ES-I3 (cell line): ENCODE results near the gene FIBIN.
"Not testable (repeated sequence)": the region's sequence is repeated elsewhere in the genome, so short reads cannot be mapped to it uniquely, and the experiment has no call there.

Experiments
- H3K36me3 ChIP-seq: 2 replicates; pipeline ENCODE4 v1.6.1; 2013; ENCODE audit warnings: mild to moderate bottlenecking, low read length, control low read depth, moderate library complexity; ENCODE audit not compliant: insufficient read depth
- H3K4me1 ChIP-seq: 2 replicates; pipeline ENCODE4 v1.6.1; 2013; ENCODE audit warnings: mild to moderate bottlenecking, control low read depth, low read length; ENCODE audit not compliant: insufficient read depth
- H3K9ac ChIP-seq: 2 replicates; pipeline ENCODE4 v1.6.1; 2013; ENCODE audit warnings: low read depth, mild to moderate bottlenecking, low read length, moderate library complexity
- H3K9me3 ChIP-seq: 2 replicates; pipeline ENCODE4 v1.6.1; 2013; ENCODE audit warnings: mild to moderate bottlenecking, low read length, moderate library complexity; ENCODE audit not compliant: control insufficient read depth, insufficient read depth

Gene FIBIN

GRCh38 chr11:26963764-26964163 is 30.1 kb upstream of the FIBIN start:
- Histone ChIP-seq H3K9ac (no peak overlapping the region), H3K4me1 (no peaks in the 10 kb centered on the region), H3K9me3 (no peaks in the 10 kb centered on the region), H3K36me3 (no peaks in the 10 kb centered on the region)

GRCh38 chr11:26964339-26964738 is 29.6 kb upstream of the FIBIN start:
- no peaks in the 10 kb centered on the region for H3K9me3 ChIP-seq
- no peaks in the 10 kb centered on the region for H3K36me3 ChIP-seq
- no peaks in the 10 kb centered on the region for H3K4me1 ChIP-seq
- H3K9ac ChIP-seq = peak overlapping the region; percentile 75

- H3K4me1 ChIP-seq, H3K9me3 ChIP-seq, H3K36me3 ChIP-seq: not testable (repeated sequence)
- peak overlapping the region; percentile 75 for H3K9ac ChIP-seq
These were observed 28.9 kb upstream of the FIBIN start for GRCh38 chr11:26964847-26965485.

- H3K9ac ChIP-seq = no peak overlapping the region
- H3K4me1 ChIP-seq = no peaks in the 10 kb centered on the region
- H3K36me3 ChIP-seq = no peaks in the 10 kb centered on the region
- no peaks in the 10 kb centered on the region for H3K9me3 ChIP-seq
These were observed 22.0 kb upstream of the FIBIN start for GRCh38 chr11:26971961-26972360.

- Histone ChIP-seq H3K9ac (no peak overlapping the region), H3K36me3 (no peaks in the 10 kb centered on the region), H3K9me3 (no peaks in the 10 kb centered on the region), H3K4me1 (no peaks in the 10 kb centered on the region)
These were observed 19.7 kb upstream of the FIBIN start for GRCh38 chr11:26974069-26974783.

GRCh38 chr11:26974996-26975395 is 18.9 kb upstream of the FIBIN start:
- H3K9ac ChIP-seq = no peak overlapping the region
- H3K36me3 ChIP-seq = no peaks in the 10 kb centered on the region
- no peaks in the 10 kb centered on the region for H3K4me1 ChIP-seq
- H3K9me3 ChIP-seq = no peaks in the 10 kb centered on the region

GRCh38 chr11:26976389-26976788 is 17.5 kb upstream of the FIBIN start:
- H3K9me3 ChIP-seq = no peaks in the 10 kb centered on the region
- H3K9ac ChIP-seq = no peak overlapping the region
- no peaks in the 10 kb centered on the region for H3K4me1 ChIP-seq

GRCh38 chr11:26977209-26977608 is 16.7 kb upstream of the FIBIN start:
- not testable (repeated sequence) for H3K9me3 ChIP-seq, H3K9ac ChIP-seq, H3K4me1 ChIP-seq, H3K36me3 ChIP-seq

More at GRCh38 chr11:26976389-26976788, 17.5 kb upstream of the FIBIN start:
- H3K36me3 ChIP-seq = no peaks in the 10 kb centered on the region

- Histone ChIP-seq H3K4me1 (no peaks in the 10 kb centered on the region), H3K9me3 (no peaks in the 10 kb centered on the region), H3K36me3 (no peaks in the 10 kb centered on the region), H3K9ac (no peak overlapping the region)
These were observed 10.3 kb upstream of the FIBIN start for GRCh38 chr11:26983645-26984044.

DNA sequence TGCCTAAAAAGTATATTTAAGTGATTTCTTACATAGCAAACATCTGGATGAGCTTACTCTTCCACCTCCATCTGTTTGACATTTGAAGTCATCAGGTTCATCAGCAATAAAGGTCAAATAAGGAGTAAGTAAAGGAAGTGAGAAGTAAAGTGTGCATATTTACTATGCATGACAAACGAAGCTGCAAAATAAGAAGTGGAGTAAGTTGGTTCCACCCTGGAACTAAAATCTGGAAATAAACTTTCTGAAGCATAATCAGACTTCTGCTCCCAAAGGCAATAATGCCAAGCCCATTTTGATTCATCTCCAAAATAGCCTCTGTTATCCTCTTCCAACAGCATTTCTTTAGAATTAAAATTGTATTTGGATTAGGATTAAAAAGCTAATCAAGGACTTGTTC is 8.4 kb upstream of the FIBIN start:
- H3K9me3 ChIP-seq = no peaks in the 10 kb centered on the region
- no peaks in the 10 kb centered on the region for H3K36me3 ChIP-seq
- H3K4me1 ChIP-seq = no peaks in the 10 kb centered on the region
- H3K9ac ChIP-seq = no peak overlapping the region

GRCh38 chr11:26985943-26986342 is 8.0 kb upstream of the FIBIN start:
- Histone ChIP-seq H3K9me3 (no peaks in the 10 kb centered on the region), H3K9ac (no peak overlapping the region), H3K36me3 (no peaks in the 10 kb centered on the region), H3K4me1 (no peaks in the 10 kb centered on the region)

DNA sequence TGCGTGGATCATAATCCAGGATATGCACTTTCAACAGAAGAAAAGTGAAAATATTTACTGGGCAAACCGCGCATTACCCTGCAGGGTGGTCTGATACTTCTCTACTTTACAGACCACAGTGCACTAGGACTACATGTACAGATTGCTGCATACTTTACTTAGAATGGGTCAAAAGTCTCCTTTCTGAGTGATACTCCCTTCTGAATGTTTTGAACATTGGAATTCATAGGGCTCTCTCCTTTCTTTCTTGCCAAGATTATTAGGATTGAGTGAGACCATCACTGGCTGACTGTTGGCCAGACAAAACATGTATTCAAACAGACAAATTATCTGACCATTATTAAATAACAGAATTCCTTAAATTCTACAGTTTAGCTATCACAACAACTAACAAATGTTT is 6.6 kb upstream of the FIBIN start:
- Histone ChIP-seq H3K4me1 (no peaks in the 10 kb centered on the region), H3K36me3 (no peaks in the 10 kb centered on the region), H3K9me3 (no peaks in the 10 kb centered on the region), H3K9ac (no peak overlapping the region)

DNA sequence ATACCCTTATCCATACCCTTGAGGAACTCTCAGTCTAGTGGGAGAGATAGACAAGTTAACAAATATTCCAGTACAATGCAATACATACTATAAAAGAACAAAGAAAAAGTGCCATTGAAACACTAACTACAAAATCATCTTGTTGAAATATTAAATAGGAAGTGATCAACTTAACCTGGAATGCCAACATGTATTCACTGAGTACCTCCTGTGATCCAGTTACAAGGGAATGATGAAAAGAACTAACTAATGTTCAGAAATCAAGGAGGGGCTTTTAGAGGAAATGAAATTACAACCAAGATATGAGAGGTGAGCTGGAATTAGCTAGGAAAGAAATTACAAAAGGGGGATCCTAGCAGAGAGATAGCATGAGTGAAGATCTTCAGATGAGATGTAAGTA is 6.2 kb upstream of the FIBIN start:
- Histone ChIP-seq H3K9me3 (no peaks in the 10 kb centered on the region), H3K4me1 (no peaks in the 10 kb centered on the region), H3K9ac (no peak overlapping the region), H3K36me3 (no peaks in the 10 kb centered on the region)

DNA sequence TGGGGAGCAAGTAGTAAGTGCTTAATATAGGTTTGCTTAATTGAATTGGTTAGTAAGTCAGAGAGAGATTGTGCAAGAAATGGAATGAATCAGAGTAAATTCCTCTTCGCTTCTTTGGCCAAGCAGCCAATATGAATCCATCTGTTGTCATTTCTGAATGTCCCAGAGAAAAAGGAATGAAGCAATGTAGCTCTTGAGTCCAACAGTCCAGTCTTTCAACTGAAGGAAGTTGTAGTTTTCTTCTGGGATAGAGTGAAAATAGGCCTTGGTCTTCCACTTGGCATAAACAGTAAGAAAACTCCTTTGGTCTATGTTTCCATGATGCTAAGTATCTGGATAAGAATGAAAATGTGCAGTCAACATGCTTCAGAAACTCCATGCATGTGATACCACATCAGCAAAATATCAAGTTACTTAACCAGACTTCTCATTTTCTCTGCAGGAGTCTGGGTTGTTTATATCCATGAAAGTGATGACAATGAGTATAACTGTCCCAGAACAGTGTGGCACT is 1.8 kb upstream of the FIBIN start:
- Histone ChIP-seq H3K9me3 (no peaks in the 10 kb centered on the region), H3K9ac (no peak overlapping the region), H3K36me3 (no peaks in the 10 kb centered on the region), H3K4me1 (no peaks in the 10 kb centered on the region)

DNA sequence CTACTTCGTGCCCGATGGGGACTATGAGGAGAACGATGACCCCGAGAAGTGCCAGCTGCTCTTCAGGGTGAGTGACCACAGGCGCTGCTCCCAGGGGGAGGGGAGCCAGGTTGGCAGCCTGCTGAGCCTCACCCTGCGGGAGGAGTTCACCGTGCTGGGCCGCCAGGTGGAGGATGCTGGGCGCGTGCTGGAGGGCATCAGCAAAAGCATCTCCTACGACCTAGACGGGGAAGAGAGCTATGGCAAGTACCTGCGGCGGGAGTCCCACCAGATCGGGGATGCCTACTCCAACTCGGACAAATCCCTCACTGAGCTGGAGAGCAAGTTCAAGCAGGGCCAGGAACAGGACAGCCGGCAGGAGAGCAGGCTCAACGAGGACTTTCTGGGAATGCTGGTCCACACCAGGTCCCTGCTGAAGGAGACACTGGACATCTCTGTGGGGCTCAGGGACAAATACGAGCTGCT is 751 bp downstream of the FIBIN start:
- Histone ChIP-seq H3K36me3 (no peaks in the 10 kb centered on the region), H3K4me1 (no peaks in the 10 kb centered on the region), H3K9me3 (no peaks in the 10 kb centered on the region), H3K9ac (peak overlapping the region; percentile 46; the same call in 1 of the 2 replicates)
